Natural killer cell (primary cell): ENCODE measurements around the gene KCNF1. TPM values are rescaled to one million over a fixed set of nuclear protein-coding genes. Genes with fewer than 3 reads are reported as not detected.

Experiments
- ATAC-seq, 3 donors: fragments of 150-1000 bp in 2 of 3; fragments of 200-7000 bp in 1 of 3; cut with Tn5 transposase; 1 replicate in 1 of 3; 2 replicates in 2 of 3; pipeline ENCODE4 v1.10.0; 2021; ENCODE audit warnings: mild to moderate bottlenecking in 2 of 3, moderate library complexity in 2 of 3
- DNase-seq, 2 donors: peaks; one replicate each; pipeline versions ENCODE4 v3.0.0 to v3.0.0-alpha.2; 2013 to 2021; ENCODE audit warnings: mixed read lengths in 1 of 2
- H3K27ac ChIP-seq: one replicate; pipeline ENCODE4 v1.5.1; 2013; ENCODE audit warnings: mild to moderate bottlenecking, low read length
- H3K27me3 ChIP-seq: one replicate; pipeline ENCODE4 v1.6.1; 2013; ENCODE audit warnings: low read length; ENCODE audit not compliant: control insufficient read depth, insufficient read depth
- H3K36me3 ChIP-seq: one replicate; pipeline ENCODE4 v1.6.1; 2013; ENCODE audit warnings: low read length; ENCODE audit not compliant: control insufficient read depth, insufficient read depth
- H3K4me1 ChIP-seq: one replicate; pipeline ENCODE4 v1.6.1; 2013; ENCODE audit warnings: low read length; ENCODE audit not compliant: control insufficient read depth, insufficient read depth
- H3K4me3 ChIP-seq: one replicate; pipeline ENCODE4 v1.5.1; 2013; ENCODE audit warnings: low read length
- H3K9me3 ChIP-seq: one replicate; pipeline ENCODE4 v1.6.1; 2013; ENCODE audit warnings: low read length; ENCODE audit not compliant: control insufficient read depth, insufficient read depth
- H3K27ac Mint-ChIP-seq, 2 donors: one replicate each; pipeline ENCODE4 v1.8.0; 2022; ENCODE audit warnings: mild to moderate bottlenecking in 2 of 2, mixed read lengths in 2 of 2, moderate library complexity in 1 of 2
- H3K27me3 Mint-ChIP-seq, 2 donors: one replicate each; pipeline ENCODE4 v1.8.0; 2022; ENCODE audit warnings: low read depth in 2 of 2, mixed read lengths in 2 of 2
- H3K36me3 Mint-ChIP-seq: one replicate; pipeline ENCODE4 v1.8.0; 2022; ENCODE audit warnings: mixed read lengths
- H3K4me1 Mint-ChIP-seq, 2 donors: one replicate each; pipeline ENCODE4 v1.8.0; 2022; ENCODE audit warnings: mixed read lengths in 2 of 2
- H3K4me3 Mint-ChIP-seq: one replicate; pipeline ENCODE4 v1.8.0; 2022; ENCODE audit warnings: mild to moderate bottlenecking, moderate library complexity, mixed read lengths
- H3K9me3 Mint-ChIP-seq, 2 donors: one replicate each; pipeline ENCODE4 v1.8.0; 2022; ENCODE audit warnings: mixed read lengths in 2 of 2
- WGBS: methylation state at CpG from one replicate; pipeline ENCODE4 v1.1.7; 2013; ENCODE audit warnings: missing lambda C conversion rate; ENCODE audit not compliant: insufficient coverage; 5-methylcytosine and 5-hydroxymethylcytosine counted together
- intact Hi-C: fragments of 100-400 bp; cut with micrococcal nuclease; formaldehyde crosslinking; loops from one replicate; pipeline ENCODE4 v1.14.2; 2022
- total RNA-seq, 4 donors: library from RNA; stranded (reverse); fragments of 120-200 nt in 1 of 4; gene quantifications; one replicate each; pipeline versions ENCODE4 v1.2.3 to v1.2.4, GENCODE V29; 2013 to 2022
- TF ChIP-seq, protein P1 (sequence below): fragments of 200-600 bp; IDR thresholded peaks from one replicate; pipeline ENCODE4 v1.8.0; 2022; ENCODE audit warnings: antibody characterized with exemption

The KCNF1 gene
- total RNA-seq, 3 donors from 2014 or later (not counting 1 experiment from before 2014, with no cell fraction given) = not detected

DNA sequence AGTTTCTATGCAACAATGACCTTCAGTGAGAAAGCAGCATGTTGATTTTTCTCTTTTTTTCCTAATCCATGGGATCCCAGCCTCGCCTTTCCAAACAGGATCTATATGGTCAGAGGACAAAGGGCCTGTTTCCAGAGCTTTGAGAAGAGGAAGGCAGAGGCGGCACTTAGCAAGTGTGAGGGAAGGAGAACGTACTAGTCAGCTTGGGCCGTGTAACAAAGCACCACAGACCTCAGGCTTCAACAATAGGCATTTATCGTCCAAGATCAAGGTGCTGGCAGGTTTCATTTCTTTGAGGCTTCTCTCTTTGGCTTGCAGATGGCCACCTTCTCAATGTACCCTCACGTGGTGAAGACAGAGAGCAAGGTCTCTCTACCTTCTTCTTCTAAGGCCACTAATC lies 7.3 kb upstream of the KCNF1 start:
- Histone ChIP-seq H3K27ac (no peak overlapping the region), H3K9me3 (no peaks in the 10 kb centered on the region), H3K4me1 (no peaks in the 10 kb centered on the region), H3K4me3 (no peak overlapping the region), H3K36me3 (no peaks in the 10 kb centered on the region), H3K27me3 (no peaks in the 10 kb centered on the region)
- H3K27ac Mint-ChIP-seq = no peak overlapping the region
- intact Hi-C loops = no loop called here
- ATAC-seq = no peak
- DNase-seq = no peak
- no peaks in the 10 kb centered on the region for H3K4me1 Mint-ChIP-seq
- TF ChIP-seq, protein P1, sequence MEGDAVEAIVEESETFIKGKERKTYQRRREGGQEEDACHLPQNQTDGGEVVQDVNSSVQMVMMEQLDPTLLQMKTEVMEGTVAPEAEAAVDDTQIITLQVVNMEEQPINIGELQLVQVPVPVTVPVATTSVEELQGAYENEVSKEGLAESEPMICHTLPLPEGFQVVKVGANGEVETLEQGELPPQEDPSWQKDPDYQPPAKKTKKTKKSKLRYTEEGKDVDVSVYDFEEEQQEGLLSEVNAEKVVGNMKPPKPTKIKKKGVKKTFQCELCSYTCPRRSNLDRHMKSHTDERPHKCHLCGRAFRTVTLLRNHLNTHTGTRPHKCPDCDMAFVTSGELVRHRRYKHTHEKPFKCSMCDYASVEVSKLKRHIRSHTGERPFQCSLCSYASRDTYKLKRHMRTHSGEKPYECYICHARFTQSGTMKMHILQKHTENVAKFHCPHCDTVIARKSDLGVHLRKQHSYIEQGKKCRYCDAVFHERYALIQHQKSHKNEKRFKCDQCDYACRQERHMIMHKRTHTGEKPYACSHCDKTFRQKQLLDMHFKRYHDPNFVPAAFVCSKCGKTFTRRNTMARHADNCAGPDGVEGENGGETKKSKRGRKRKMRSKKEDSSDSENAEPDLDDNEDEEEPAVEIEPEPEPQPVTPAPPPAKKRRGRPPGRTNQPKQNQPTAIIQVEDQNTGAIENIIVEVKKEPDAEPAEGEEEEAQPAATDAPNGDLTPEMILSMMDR = no peak
- H3K36me3 Mint-ChIP-seq = no peaks in the 10 kb centered on the region
- H3K27me3 Mint-ChIP-seq = peaks cover 3 to 16% of the 10 kb centered on the region in 2 donors
- H3K4me3 Mint-ChIP-seq = no peak overlapping the region
- 92% methylated on average over 6 of the region's 6 CpGs for WGBS
- no peaks in the 10 kb centered on the region for H3K9me3 Mint-ChIP-seq

DNA sequence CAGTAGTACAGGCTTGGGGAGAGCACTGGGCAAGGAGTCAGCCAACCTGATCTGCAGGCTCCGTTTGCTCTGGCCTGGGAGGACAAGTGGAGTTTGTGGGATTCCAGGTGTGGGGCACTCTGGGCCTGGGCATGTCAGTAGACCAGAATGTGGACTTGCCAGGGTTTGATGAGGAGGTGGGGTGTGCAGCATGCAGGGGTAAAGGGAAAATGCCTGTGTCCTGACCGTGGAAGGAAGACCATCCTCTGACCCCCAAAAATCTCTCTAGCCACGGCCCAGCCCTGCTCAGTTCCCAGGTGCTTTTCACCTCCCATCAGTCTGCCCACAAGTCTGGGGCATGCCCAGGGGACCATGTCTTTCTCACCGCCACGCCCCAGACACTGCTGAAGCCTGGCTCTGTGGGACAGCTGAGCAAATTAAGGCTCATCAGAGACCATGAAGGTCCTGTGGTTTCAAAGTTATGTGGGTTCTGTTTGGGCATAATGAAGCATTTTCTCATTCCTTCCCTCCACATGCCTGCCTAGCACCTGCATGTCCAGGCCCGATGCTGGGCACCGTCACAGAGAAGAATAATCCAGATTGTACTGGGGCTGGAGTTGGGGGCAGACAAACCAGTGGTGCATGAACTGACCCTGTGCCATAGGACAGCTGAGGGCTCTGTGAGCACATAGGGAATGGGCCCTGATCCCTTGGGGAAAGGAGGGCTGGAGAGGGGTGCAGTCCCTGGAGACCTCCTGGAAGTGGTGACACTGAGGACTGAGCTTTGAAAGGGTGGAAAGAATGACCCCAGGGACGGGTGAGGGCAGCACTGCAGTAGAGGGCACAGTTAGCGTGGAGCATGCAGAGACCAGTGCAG lies 6.5 kb upstream of the KCNF1 start:
- Mint-ChIP-seq H3K36me3 (no peaks in the 10 kb centered on the region), H3K4me3 (no peak overlapping the region), H3K4me1 (no peaks in the 10 kb centered on the region), H3K27ac (no peak overlapping the region), H3K27me3 (peaks cover 9 to 22% of the 10 kb centered on the region in 2 donors), H3K9me3 (no peaks in the 10 kb centered on the region)
- H3K27ac ChIP-seq = no peak overlapping the region
- no peaks in the 10 kb centered on the region for H3K4me1 ChIP-seq
- no peaks in the 10 kb centered on the region for H3K27me3 ChIP-seq
- no peaks in the 10 kb centered on the region for H3K9me3 ChIP-seq
- ATAC-seq (no peak), DNase-seq (no peak)
- WGBS = 84% methylated on average over 9 of the region's 9 CpGs
- no peak overlapping the region for H3K4me3 ChIP-seq
- TF ChIP-seq, protein P1 = no peak
- H3K36me3 ChIP-seq = no peaks in the 10 kb centered on the region
- intact Hi-C loops = no loop called here

DNA sequence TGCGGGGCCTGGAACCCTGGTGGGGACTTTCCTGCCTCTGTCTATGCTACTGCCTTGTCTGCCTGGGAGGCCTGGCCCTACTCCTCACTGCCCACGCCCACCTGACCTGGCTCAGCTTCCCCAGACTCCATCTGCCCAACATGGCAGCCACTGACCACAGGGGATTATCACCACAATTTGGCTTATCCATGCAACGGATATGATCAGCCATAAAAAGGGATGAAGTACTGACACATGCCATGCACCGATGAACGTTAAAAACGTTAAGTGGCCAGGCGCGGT lies 5.9 kb upstream of the KCNF1 start:
- H3K4me1 Mint-ChIP-seq = no peaks in the 10 kb centered on the region

More for the DNA sequence above, 5.9 kb upstream of the KCNF1 start:
- 93% methylated on average over 8 of the region's 8 CpGs for WGBS
- H3K4me3 Mint-ChIP-seq = no peak overlapping the region
- Histone ChIP-seq H3K9me3 (no peaks in the 10 kb centered on the region), H3K4me1 (no peaks in the 10 kb centered on the region), H3K4me3 (no peak overlapping the region), H3K27ac (no peak overlapping the region), H3K27me3 (no peaks in the 10 kb centered on the region), H3K36me3 (no peaks in the 10 kb centered on the region)
- ATAC-seq (no peak), DNase-seq (no peak)
- H3K36me3 Mint-ChIP-seq = no peaks in the 10 kb centered on the region
- peaks cover 11 to 23% of the 10 kb centered on the region in 2 donors for H3K27me3 Mint-ChIP-seq
- intact Hi-C loops = no loop called here
- TF ChIP-seq, protein P1 = no peak
- H3K27ac Mint-ChIP-seq = no peak overlapping the region
- no peaks in the 10 kb centered on the region for H3K9me3 Mint-ChIP-seq
